ENCODE results near the gene VPS25.

- TF ChIP-seq CTCF (IDR thresholded peaks at IDR 0.05) (no peak), POLR2A (IDR thresholded peaks at IDR 0.05) (peak; percentile 32 to 95 (median 90))
Measured at GRCh38 chr17:42797067-42798007, 24.1 kb downstream of the VPS25 start.

Data from body of pancreas (tissue), 4 donors.